Brain microvascular endothelial cell (primary cell): ENCODE measurements around the gene RAB28.
"Not testable (repeated sequence)": the region's sequence is repeated elsewhere in the genome, so short reads cannot be mapped to it uniquely, and the experiment has no call there.

Experiments used
- DNase-seq: peaks from one replicate; pipeline ENCODE4 v3.0.0-alpha.2; 2020
- H3K27ac ChIP-seq: fragments of 250-450 bp; sonication (Bioruptor Pico); 2 replicates; pipeline ENCODE4 v1.5.1; 2020; ENCODE audit warnings: mild to moderate bottlenecking, moderate library complexity
- H3K27me3 ChIP-seq: fragments of 250-450 bp; sonication (Bioruptor Pico); replicated peaks from 2 replicates; pipeline ENCODE4 v1.5.1; 2020; ENCODE audit warnings: mild to moderate bottlenecking
- H3K36me3 ChIP-seq: fragments of 250-450 bp; sonication (Bioruptor Pico); replicated peaks from 2 replicates; pipeline ENCODE4 v1.5.1; 2020; ENCODE audit warnings: mild to moderate bottlenecking
- H3K4me3 ChIP-seq: 2 replicates; pipeline ENCODE4 v1.5.1; 2011; ENCODE audit warnings: low read depth, mild to moderate bottlenecking, control low read depth, low read length, moderate library complexity
- in situ Hi-C: cut with HindIII; loops from 2 replicates; pipeline ENCODE4 v1.10.0; 2017; ENCODE audit warnings: low sequenced_read_pairs, low pct_ligation_motif_present
- TF ChIP-seq, protein P1 (sequence below): IDR thresholded peaks from 2 replicates; pipeline ENCODE4 v1.5.1; 2011; ENCODE audit warnings: low read depth, mild to moderate bottlenecking, moderate library complexity, low read length, control low read depth, inconsistent platforms; ENCODE audit errors: missing control alignments

RAB28 gene

DNA sequence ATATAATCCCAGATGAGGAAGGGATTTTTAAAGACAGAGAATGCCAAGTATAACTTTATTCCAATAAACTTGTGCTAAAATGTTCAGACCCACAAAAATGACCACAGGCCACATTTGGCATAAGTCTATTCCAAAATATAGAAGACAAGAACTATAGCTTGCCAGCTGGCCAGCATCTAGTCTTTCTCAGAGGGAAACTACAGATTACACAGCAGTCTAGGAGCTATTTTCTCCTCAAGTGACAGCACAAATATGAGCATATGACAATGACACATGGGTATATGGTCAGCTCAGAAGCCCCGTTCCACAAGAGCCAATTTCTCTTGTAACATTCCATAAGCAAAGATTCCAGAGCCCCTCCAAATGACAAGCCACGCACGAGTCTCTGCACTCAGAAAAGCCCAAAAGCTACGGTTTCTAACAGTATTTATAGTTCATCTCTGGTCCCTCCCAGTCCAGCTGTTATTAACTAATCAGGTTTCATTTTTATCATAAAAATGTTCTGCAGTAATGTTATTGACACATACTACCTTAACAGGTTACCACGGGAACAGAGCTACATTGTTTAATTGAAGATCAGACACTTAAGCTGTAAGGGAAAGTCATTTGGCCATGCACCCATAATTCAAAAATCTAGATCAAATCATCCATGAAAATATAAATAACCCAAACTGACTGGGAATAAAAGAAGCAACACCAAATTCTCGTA is 70.3 kb downstream of the RAB28 start:
- TF ChIP-seq, protein P1, sequence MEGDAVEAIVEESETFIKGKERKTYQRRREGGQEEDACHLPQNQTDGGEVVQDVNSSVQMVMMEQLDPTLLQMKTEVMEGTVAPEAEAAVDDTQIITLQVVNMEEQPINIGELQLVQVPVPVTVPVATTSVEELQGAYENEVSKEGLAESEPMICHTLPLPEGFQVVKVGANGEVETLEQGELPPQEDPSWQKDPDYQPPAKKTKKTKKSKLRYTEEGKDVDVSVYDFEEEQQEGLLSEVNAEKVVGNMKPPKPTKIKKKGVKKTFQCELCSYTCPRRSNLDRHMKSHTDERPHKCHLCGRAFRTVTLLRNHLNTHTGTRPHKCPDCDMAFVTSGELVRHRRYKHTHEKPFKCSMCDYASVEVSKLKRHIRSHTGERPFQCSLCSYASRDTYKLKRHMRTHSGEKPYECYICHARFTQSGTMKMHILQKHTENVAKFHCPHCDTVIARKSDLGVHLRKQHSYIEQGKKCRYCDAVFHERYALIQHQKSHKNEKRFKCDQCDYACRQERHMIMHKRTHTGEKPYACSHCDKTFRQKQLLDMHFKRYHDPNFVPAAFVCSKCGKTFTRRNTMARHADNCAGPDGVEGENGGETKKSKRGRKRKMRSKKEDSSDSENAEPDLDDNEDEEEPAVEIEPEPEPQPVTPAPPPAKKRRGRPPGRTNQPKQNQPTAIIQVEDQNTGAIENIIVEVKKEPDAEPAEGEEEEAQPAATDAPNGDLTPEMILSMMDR = no peak
- Histone ChIP-seq H3K36me3 (no peaks in the 10 kb centered on the region), H3K27ac (no peak overlapping the region), H3K4me3 (no peak overlapping the region), H3K27me3 (no peaks in the 10 kb centered on the region)
- DNase-seq = no peak
- in situ Hi-C loops = no loop called here

DNA sequence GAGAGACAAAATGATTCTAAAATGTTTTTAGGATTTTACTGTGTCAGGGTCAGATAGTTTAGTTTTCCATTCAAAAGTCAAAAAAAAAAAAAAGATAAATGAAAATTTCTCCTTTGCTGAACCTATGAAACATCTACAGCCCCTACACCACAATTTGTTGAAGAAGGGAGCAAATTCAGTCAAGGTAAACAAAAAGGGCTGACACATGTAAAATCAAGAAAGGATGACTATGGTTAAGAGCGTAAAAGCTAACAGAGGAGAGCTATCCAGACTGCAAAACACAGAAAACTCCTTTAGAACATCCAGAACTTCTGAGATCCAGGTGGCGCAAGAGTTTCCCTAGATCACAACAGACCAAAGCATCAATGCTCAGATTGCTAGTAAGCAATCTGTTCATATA is 72.2 kb downstream of the RAB28 start:
- Histone ChIP-seq H3K36me3 (no peaks in the 10 kb centered on the region), H3K4me3 (no peak overlapping the region), H3K27me3 (no peaks in the 10 kb centered on the region), H3K27ac (no peak overlapping the region)
- in situ Hi-C loops = no loop called here
- TF ChIP-seq, protein P1 = no peak
- DNase-seq = no peak

DNA sequence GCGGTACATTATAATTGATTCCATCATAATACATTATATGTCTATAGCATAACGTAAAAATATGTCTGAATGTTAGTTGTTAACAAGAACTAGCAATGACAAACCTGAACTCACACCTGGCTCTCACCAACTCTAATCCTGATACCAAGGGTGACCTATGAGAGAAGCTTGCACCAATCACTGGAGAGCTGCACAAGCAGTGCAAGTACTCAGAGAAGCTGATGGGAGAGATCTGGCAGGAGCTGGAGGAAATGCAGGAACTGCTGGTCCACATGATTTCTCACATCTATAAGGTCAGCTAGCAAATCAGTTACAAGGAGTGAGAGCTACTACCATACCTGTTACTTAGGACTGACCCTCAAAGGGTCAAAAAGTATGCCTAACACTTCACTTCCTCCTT is 74.8 kb downstream of the RAB28 start:
- in situ Hi-C loops = no loop called here
- H3K4me3 ChIP-seq = no peak overlapping the region
- no peaks in the 10 kb centered on the region for H3K27me3 ChIP-seq
- TF ChIP-seq, protein P1 = no peak
- H3K27ac ChIP-seq = no peak overlapping the region
- DNase-seq = no peak
- H3K36me3 ChIP-seq = no peaks in the 10 kb centered on the region

DNA sequence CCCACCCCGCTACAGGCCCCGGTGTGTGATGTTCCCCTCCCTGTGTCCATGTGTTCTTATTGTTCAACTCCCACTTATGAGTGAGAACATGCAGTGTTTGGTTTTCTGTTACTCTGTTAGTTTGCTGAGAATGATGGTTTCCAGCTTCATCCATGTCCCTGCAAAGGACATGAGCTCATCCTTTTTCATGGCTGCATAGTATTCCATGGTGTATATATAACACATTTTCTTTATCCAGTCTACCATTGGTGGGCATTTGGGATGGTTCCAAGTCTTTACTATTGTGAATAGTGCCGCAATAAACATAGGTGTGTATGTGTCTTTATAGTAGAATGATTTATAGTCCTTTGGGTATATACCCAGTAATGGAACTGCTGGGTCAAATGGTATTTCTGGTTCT is 78.0 kb downstream of the RAB28 start:
- H3K27me3 ChIP-seq, DNase-seq, H3K4me3 ChIP-seq, H3K36me3 ChIP-seq, in situ Hi-C loops, H3K27ac ChIP-seq: not testable (repeated sequence)

DNA sequence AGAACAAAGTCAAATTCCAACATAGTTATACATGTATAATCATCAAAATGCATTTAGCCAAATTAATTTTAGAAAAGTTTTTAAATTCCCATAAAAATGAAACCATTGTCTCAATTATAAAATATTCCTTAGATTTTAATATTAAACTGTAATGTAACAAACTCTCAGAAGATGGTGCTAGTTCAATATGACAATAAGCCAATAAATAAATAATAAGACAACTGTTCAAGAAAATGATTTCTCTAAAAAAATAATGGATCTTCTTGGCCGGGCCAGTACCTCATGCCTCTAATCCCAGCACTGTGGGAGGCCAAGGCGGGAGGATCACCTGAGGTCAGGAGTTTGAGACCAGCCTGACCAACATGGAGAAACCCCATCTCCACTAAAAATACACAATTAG is 80.3 kb downstream of the RAB28 start:
- in situ Hi-C loops = no loop called here
- DNase-seq = no peak
- TF ChIP-seq, protein P1 = no peak
- no peaks in the 10 kb centered on the region for H3K36me3 ChIP-seq
- H3K27me3 ChIP-seq = no peaks in the 10 kb centered on the region
- no peak overlapping the region for H3K4me3 ChIP-seq
- no peak overlapping the region for H3K27ac ChIP-seq

DNA sequence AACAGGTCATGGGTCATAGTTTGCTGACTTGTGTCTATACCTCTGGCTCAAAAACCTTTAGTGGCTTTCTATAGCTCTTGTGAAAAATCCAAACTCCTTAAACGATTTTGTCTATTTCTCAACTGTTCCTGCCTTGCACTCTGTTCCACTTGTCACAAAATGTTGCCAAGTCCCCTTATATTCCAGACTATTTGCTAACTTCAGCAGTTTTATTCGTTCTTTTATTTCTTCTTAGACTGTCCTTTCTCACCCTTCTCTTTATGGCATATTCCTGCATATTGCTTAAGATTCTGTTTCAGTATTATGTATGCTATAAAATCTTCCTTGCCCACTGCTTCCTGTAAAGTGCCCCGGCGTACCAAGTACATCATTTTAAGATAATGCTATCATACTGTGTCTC is 80.8 kb downstream of the RAB28 start:
- no peak overlapping the region for H3K27ac ChIP-seq
- TF ChIP-seq, protein P1 = no peak
- H3K36me3 ChIP-seq = no peaks in the 10 kb centered on the region
- no peaks in the 10 kb centered on the region for H3K27me3 ChIP-seq
- no peak for DNase-seq
- no peak overlapping the region for H3K4me3 ChIP-seq
- in situ Hi-C loops = no loop called here
